ENCODE measurements around the gene MBNL2.
"Not testable (repeated sequence)": the region's sequence is repeated elsewhere in the genome, so short reads cannot be mapped to it uniquely, and the experiment has no call there.

The MBNL2 gene

GRCh38 chr13:97341135-97341534 is 119.0 kb downstream of the MBNL2 start:
- in situ Hi-C loops (cut with MboI; ENCODE audit: low sequenced_read_pairs), result no loop called here

- in situ Hi-C loops (cut with MboI; ENCODE audit: low sequenced_read_pairs), result no loop called here
Measured at GRCh38 chr13:97342136-97342535, 120.0 kb downstream of the MBNL2 start.

- in situ Hi-C loops (cut with MboI; ENCODE audit: low sequenced_read_pairs), result no loop called here
Measured at GRCh38 chr13:97342936-97343335, 120.8 kb downstream of the MBNL2 start.

- in situ Hi-C loops (cut with MboI; ENCODE audit: low sequenced_read_pairs), result no loop called here
Measured at GRCh38 chr13:97344265-97345175, 122.4 kb downstream of the MBNL2 start.

GRCh38 chr13:97346097-97346496 is 124.0 kb downstream of the MBNL2 start:
- in situ Hi-C loops (cut with MboI; ENCODE audit: low sequenced_read_pairs), result no loop called here

GRCh38 chr13:97346561-97347254 is 124.6 kb downstream of the MBNL2 start:
- in situ Hi-C loops (cut with MboI; ENCODE audit: low sequenced_read_pairs), result no loop called here

- in situ Hi-C loops (cut with MboI; ENCODE audit: low sequenced_read_pairs), result no loop called here
Measured at GRCh38 chr13:97347255-97347932, 125.3 kb downstream of the MBNL2 start.

GRCh38 chr13:97348569-97349100 is 126.5 kb downstream of the MBNL2 start:
- in situ Hi-C loops (cut with MboI; ENCODE audit: low sequenced_read_pairs), result no loop called here

- in situ Hi-C loops (cut with MboI; ENCODE audit: low sequenced_read_pairs), result not testable (repeated sequence)
Measured at GRCh38 chr13:97352012-97352411, 129.9 kb downstream of the MBNL2 start.

- in situ Hi-C loops (cut with MboI; ENCODE audit: low sequenced_read_pairs), result no loop called here
Measured at GRCh38 chr13:97352815-97353214, 130.7 kb downstream of the MBNL2 start.

GRCh38 chr13:97353927-97354675 is 132.0 kb downstream of the MBNL2 start:
- in situ Hi-C loops (cut with MboI; ENCODE audit: low sequenced_read_pairs), result no loop called here

- in situ Hi-C loops (cut with MboI; ENCODE audit: low sequenced_read_pairs), result no loop called here
Measured at GRCh38 chr13:97354808-97355207, 132.7 kb downstream of the MBNL2 start.

- in situ Hi-C loops (cut with MboI; ENCODE audit: low sequenced_read_pairs), result no loop called here
Measured at GRCh38 chr13:97356592-97356991, 134.5 kb downstream of the MBNL2 start.

GRCh38 chr13:97359181-97360057 is 137.3 kb downstream of the MBNL2 start:
- in situ Hi-C loops (cut with MboI; ENCODE audit: low sequenced_read_pairs), result no loop called here

- in situ Hi-C loops (cut with MboI; ENCODE audit: low sequenced_read_pairs), result no loop called here
Measured at GRCh38 chr13:97360610-97361009, 138.5 kb downstream of the MBNL2 start.

- in situ Hi-C loops (cut with MboI; ENCODE audit: low sequenced_read_pairs), result no loop called here
Measured at GRCh38 chr13:97364031-97364430, 141.9 kb downstream of the MBNL2 start.

GRCh38 chr13:97364827-97365226 is 142.7 kb downstream of the MBNL2 start:
- in situ Hi-C loops (cut with MboI; ENCODE audit: low sequenced_read_pairs), result no loop called here

- in situ Hi-C loops (cut with MboI; ENCODE audit: low sequenced_read_pairs), result no loop called here
Measured at GRCh38 chr13:97366172-97366688, 144.1 kb downstream of the MBNL2 start.

Data from HL-60/S4 (cell line).